ENCODE data around the gene TFR2. TPM values are rescaled to one million over a fixed set of nuclear protein-coding genes. Genes with fewer than 3 reads are reported as not detected.

The TFR2 gene
- total and polyA plus RNA-seq, 9 of the 15 experiments (the other 6 are each of a cell fraction or from before 2014, with no cell fraction given), result 3.8 to 123 (median 51.1) TPM

DNA sequence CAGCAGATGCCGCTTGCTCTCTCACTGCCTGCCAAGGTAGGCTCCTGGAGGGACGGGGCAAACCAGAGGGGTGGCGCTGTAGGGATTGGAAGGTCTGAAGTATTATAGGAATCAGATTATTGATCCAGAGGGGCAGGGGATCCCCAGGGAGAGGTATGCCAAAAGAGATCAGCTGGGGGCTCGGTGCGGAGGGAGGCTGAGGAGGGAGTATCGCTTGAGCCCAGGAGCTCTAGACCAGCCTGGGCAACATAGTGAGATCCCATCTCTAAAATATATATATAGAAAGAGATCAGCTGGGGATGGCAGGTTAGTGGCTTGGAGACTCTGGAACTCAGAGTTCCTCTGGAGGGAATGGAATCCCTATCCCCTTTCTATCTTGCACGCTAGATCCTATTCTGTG, 46.2 kb downstream of the TFR2 start:
- TF ChIP-seq ZNF121 (CRISPR knock-in tag; conservative IDR thresholded peaks at IDR 0.05) (peak; percentile 50; the same call in 1 of the 2 replicates), RBM25 (IDR thresholded peaks at IDR 0.05; ENCODE audit: low read depth, low read length, severe bottlenecking) (peak; percentile 10), SPI1 (IDR thresholded peaks at IDR 0.05; ENCODE audit: borderline replicate concordance, low read depth, low read length) (no peak)
- no peak for DNase-seq (ENCODE audit: extremely low read depth in 1 of 4, low spot score in 3 of 4)
- H3K4me2 ChIP-seq (ENCODE audit: insufficient read depth, low read length), result no peak overlapping the region
- no TSS peak for BruUV-seq (replicated peaks)
- no peaks in the 10 kb centered on the region for H3K79me2 ChIP-seq (ENCODE audit: control insufficient read depth, insufficient read depth, low read length)
- H4K20me1 ChIP-seq (replicated peaks; ENCODE audit: control insufficient read depth, insufficient read depth, low read length), result no peaks in the 10 kb centered on the region
- CTCF ChIA-PET (ENCODE audit: low intra/inter-chr PET ratio), result no interaction called here
- ATAC-seq, result no peak
- POLR2A ChIA-PET, result interaction anchor here (0.6 to 1.2 kb wide), 3 partner anchors 9 to 165 kb away, joined by 3 to 5 read pairs (median 3); partner anchors contain the start of gene FBXO24
- intact Hi-C loops (cut with micrococcal nuclease), result no loop called here
- in situ Hi-C loops (cut with MboI), result no loop called here
- no peak overlapping the region for H3K4me3 ChIP-seq
- H3K36me3 ChIP-seq (ENCODE audit: control insufficient read depth, insufficient read depth, low read length), result no peaks in the 10 kb centered on the region
- H3K4me1 ChIP-seq (replicated peaks in 1 of 2; ENCODE audit: control insufficient read depth in 2 of 2, insufficient read depth in 2 of 2, low read length in 2 of 2), result peaks cover 0 to 7% of the 10 kb centered on the region in 2 experiments; a peak in 3 of 5 replicates
- no peak overlapping the region for H2AFZ ChIP-seq (ENCODE audit: low read depth, low read length)
- no peaks in the 10 kb centered on the region for H3K9me3 ChIP-seq (replicated peaks; ENCODE audit: control insufficient read depth, insufficient read depth, low read depth, low read length)
- no peak for FAIRE-seq
- H3K27ac ChIP-seq (ENCODE audit: extremely low read depth, low read depth, low read length), result no peak overlapping the region
- H3K9ac ChIP-seq (ENCODE audit: insufficient read depth in 1 of 2, low read depth in 2 of 2, low read length in 2 of 2), result no peak overlapping the region; a peak in 1 of 4 replicates
- 69% methylated on average over 7 of the region's 7 CpGs for WGBS (ENCODE audit: insufficient coverage, low coverage, missing lambda C conversion rate)
- no peaks in the 10 kb centered on the region for H3K27me3 ChIP-seq (ENCODE audit: control insufficient read depth in 2 of 2, insufficient read depth in 2 of 2, low read length in 2 of 2)
- H3K9me1 ChIP-seq (ENCODE audit: control insufficient read depth, insufficient read depth, low read length), result no peaks in the 10 kb centered on the region

DNA sequence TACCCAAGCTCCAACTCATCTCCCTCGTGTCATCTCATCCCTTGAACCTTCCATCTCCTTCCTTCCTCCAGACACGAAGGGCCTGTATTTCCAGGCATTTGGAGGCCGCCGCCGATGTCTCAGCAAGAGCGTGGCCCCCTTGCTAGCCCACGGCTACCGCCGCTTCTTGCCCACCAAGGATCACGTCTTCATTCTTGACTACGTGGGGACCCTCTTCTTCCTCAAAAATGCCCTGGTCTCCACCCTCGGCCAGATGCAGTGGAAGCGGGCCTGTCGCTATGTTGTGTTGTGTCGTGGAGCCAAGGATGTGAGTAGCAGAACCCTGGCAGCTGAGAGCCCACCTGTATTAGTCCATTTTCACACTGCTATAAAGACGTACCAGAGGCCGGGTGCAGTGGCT, 49.8 kb downstream of the TFR2 start:
- ATAC-seq, result no peak
- intact Hi-C loops (cut with micrococcal nuclease), result no loop called here

More for the DNA sequence above, 49.8 kb downstream of the TFR2 start:
- no peaks in the 10 kb centered on the region; the same call in 2 of the 3 replicates for H3K79me2 ChIP-seq (ENCODE audit: control insufficient read depth, insufficient read depth, low read length)
- TF ChIP-seq ZNF282 (CRISPR knock-in tag; IDR thresholded peaks at IDR 0.05), result no peak
- no peak for TF ChIP-seq JUNB (CRISPR knock-in tag; conservative IDR thresholded peaks at IDR 0.05)
- TF ChIP-seq HIVEP1 (CRISPR knock-in tag; IDR thresholded peaks at IDR 0.05), result no peak
- TF ChIP-seq SMAD3 (CRISPR knock-in tag; conservative IDR thresholded peaks at IDR 0.05), result no peak
- TF ChIP-seq, protein P1, sequence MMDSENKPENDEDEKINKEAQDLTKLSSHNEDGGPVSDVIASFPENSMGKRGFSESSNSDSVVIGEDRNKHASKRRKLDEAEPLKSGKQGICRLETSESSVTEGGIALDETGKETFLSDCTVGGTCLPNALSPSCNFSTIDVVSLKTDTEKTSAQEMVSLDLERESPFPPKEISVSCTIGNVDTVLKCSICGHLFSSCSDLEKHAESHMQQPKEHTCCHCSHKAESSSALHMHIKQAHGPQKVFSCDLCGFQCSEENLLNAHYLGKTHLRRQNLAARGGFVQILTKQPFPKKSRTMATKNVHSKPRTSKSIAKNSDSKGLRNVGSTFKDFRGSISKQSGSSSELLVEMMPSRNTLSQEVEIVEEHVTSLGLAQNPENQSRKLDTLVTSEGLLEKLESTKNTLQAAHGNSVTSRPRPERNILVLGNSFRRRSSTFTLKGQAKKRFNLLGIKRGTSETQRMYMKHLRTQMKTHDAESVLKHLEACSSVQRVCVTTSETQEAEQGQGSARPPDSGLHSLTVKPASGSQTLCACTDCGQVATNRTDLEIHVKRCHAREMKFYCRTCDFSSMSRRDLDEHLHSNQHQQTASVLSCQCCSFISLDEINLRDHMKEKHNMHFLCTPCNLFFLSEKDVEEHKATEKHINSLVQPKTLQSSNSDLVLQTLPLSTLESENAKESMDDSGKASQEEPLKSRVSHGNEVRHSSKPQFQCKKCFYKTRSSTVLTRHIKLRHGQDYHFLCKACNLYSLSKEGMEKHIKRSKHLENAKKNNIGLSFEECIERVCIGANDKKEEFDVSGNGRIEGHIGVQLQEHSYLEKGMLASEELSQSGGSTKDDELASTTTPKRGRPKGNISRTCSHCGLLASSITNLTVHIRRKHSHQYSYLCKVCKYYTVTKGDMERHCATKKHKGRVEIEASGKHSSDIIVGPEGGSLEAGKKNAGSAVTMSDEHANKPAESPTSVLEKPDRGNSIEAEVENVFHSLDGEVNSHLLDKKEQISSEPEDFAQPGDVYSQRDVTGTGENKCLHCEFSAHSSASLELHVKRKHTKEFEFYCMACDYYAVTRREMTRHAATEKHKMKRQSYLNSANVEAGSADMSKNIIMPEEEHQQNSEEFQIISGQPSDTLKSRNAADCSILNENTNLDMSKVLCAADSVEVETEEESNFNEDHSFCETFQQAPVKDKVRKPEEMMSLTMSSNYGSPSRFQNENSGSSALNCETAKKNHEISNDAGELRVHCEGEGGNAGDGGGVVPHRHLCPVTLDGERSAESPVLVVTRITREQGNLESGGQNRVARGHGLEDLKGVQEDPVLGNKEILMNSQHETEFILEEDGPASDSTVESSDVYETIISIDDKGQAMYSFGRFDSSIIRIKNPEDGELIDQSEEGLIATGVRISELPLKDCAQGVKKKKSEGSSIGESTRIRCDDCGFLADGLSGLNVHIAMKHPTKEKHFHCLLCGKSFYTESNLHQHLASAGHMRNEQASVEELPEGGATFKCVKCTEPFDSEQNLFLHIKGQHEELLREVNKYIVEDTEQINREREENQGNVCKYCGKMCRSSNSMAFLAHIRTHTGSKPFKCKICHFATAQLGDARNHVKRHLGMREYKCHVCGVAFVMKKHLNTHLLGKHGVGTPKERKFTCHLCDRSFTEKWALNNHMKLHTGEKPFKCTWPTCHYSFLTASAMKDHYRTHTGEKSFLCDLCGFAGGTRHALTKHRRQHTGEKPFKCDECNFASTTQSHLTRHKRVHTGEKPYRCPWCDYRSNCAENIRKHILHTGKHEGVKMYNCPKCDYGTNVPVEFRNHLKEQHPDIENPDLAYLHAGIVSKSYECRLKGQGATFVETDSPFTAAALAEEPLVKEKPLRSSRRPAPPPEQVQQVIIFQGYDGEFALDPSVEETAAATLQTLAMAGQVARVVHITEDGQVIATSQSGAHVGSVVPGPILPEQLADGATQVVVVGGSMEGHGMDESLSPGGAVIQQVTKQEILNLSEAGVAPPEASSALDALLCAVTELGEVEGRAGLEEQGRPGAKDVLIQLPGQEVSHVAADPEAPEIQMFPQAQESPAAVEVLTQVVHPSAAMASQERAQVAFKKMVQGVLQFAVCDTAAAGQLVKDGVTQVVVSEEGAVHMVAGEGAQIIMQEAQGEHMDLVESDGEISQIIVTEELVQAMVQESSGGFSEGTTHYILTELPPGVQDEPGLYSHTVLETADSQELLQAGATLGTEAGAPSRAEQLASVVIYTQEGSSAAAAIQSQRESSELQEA (IDR thresholded peaks at IDR 0.05; ENCODE audit: low read depth), result no peak
- H3K4me2 ChIP-seq (ENCODE audit: insufficient read depth, low read length), result no peak overlapping the region
- H3K27ac ChIP-seq (ENCODE audit: extremely low read depth, low read depth, low read length), result no peak overlapping the region
- FAIRE-seq (no peak), DNase-seq (ENCODE audit: extremely low read depth in 1 of 4, low spot score in 3 of 4) (no peak)
- no peaks in the 10 kb centered on the region for H3K9me1 ChIP-seq (ENCODE audit: control insufficient read depth, insufficient read depth, low read length)
- no peaks in the 10 kb centered on the region for H3K9me3 ChIP-seq (replicated peaks; ENCODE audit: control insufficient read depth, insufficient read depth, low read depth, low read length)
- H2AFZ ChIP-seq (ENCODE audit: low read depth, low read length), result no peak overlapping the region
- WGBS (ENCODE audit: insufficient coverage, low coverage, missing lambda C conversion rate), result 68% methylated on average over 17 of the region's 17 CpGs
- in situ Hi-C loops (cut with MboI), result no loop called here
- H3K4me3 ChIP-seq, result no peak overlapping the region
- no peaks in the 10 kb centered on the region for H4K20me1 ChIP-seq (replicated peaks; ENCODE audit: control insufficient read depth, insufficient read depth, low read length)
- no TSS peak for BruUV-seq (replicated peaks)
- no peak overlapping the region for H3K9ac ChIP-seq (ENCODE audit: insufficient read depth in 1 of 2, low read depth in 2 of 2, low read length in 2 of 2)
- CTCF ChIA-PET (ENCODE audit: low intra/inter-chr PET ratio), result no interaction called here
- POLR2A ChIA-PET, result interaction anchor here (0.7 to 1.3 kb wide), 2 partner anchors 20 to 29 kb away, joined by 3 to 5 read pairs; partner anchors contain the start of gene MOSPD3
- H3K27me3 ChIP-seq (ENCODE audit: control insufficient read depth in 2 of 2, insufficient read depth in 2 of 2, low read length in 2 of 2), result no peaks in the 10 kb centered on the region
- no peaks in the 10 kb centered on the region for H3K36me3 ChIP-seq (ENCODE audit: control insufficient read depth, insufficient read depth, low read length)
- peaks cover 0 to 22% of the 10 kb centered on the region in 2 experiments; a peak in 3 of 5 replicates for H3K4me1 ChIP-seq (replicated peaks in 1 of 2; ENCODE audit: control insufficient read depth in 2 of 2, insufficient read depth in 2 of 2, low read length in 2 of 2)

Data from K562 (cell line).